Activated T-helper 2 cell treated with anti-CD3 and anti-CD28 coated beads, Interferon-gamma antibody, Interleukin-2, Interleukin-4, amounts not matched to agents 10 μg/mL and 5 μg/mL and 100 μg/mL, durations not matched to agents 14 hours and 24 hours and 36 hours (primary cell): Measurements from ENCODE around the gene NR2F1-AS1. TPM values are rescaled to one million over a fixed set of nuclear protein-coding genes. Genes with fewer than 3 reads are reported as not detected.

Source experiments
- DNase-seq: peaks from one replicate; pipeline ENCODE4 v3.0.0; 2021; ENCODE audit warnings: low spot score
- H3K27ac Mint-ChIP-seq: one replicate; pipeline ENCODE4 v1.8.0; 2021; ENCODE audit warnings: mixed read lengths
- H3K27me3 Mint-ChIP-seq: one replicate; pipeline ENCODE4 v1.8.0; 2021; ENCODE audit warnings: low read depth, mixed read lengths
- H3K36me3 Mint-ChIP-seq: one replicate; pipeline ENCODE4 v1.8.0; 2021; ENCODE audit warnings: low read depth, mixed read lengths
- H3K4me1 Mint-ChIP-seq: one replicate; pipeline ENCODE4 v1.8.0; 2021; ENCODE audit warnings: low read depth, mixed read lengths
- H3K4me3 Mint-ChIP-seq: one replicate; pipeline ENCODE4 v1.8.0; 2021; ENCODE audit warnings: low read depth, mild to moderate bottlenecking, moderate library complexity, mixed read lengths
- H3K9me3 Mint-ChIP-seq: one replicate; pipeline ENCODE4 v1.8.0; 2021; ENCODE audit warnings: mixed read lengths
- intact Hi-C: fragments of 100-400 bp; cut with micrococcal nuclease; formaldehyde crosslinking; loops from one replicate; pipeline ENCODE4 v1.15.1; 2023
- total RNA-seq: library from RNA; stranded (reverse); gene quantifications from 2 replicates; pipeline ENCODE4 v1.2.3, GENCODE V29; 2022

The NR2F1-AS1 gene
- total RNA-seq, 1 donor from 2014 or later = not detected

- Mint-ChIP-seq H3K4me3 (no peak overlapping the region), H3K27me3 (peaks cover 83% of the 10 kb centered on the region), H3K4me1 (peaks cover 6% of the 10 kb centered on the region), H3K36me3 (peaks cover 3% of the 10 kb centered on the region), H3K27ac (no peak overlapping the region), H3K9me3 (no peaks in the 10 kb centered on the region)
- no peak for DNase-seq
- intact Hi-C loops = no loop called here
Measured at GRCh38 chr5:93575461-93576414, 5.3 kb downstream of the NR2F1-AS1 start.

GRCh38 chr5:93574491-93575305, 6.3 kb downstream of the NR2F1-AS1 start:
- peaks cover 2% of the 10 kb centered on the region for H3K4me1 Mint-ChIP-seq
- no peaks in the 10 kb centered on the region for H3K36me3 Mint-ChIP-seq
- no peak for DNase-seq
- no peak overlapping the region for H3K27ac Mint-ChIP-seq
- intact Hi-C loops = no loop called here
- no peak overlapping the region for H3K4me3 Mint-ChIP-seq
- H3K9me3 Mint-ChIP-seq = no peaks in the 10 kb centered on the region
- peaks cover 82% of the 10 kb centered on the region for H3K27me3 Mint-ChIP-seq

- DNase-seq = no peak
- Mint-ChIP-seq H3K4me1 (peaks cover 2% of the 10 kb centered on the region), H3K4me3 (no peak overlapping the region), H3K36me3 (no peaks in the 10 kb centered on the region), H3K27ac (no peak overlapping the region), H3K9me3 (no peaks in the 10 kb centered on the region), H3K27me3 (peaks cover 87% of the 10 kb centered on the region)
- intact Hi-C loops = loop anchor here (2.0 kb wide), 1 partner anchor 29 kb away; no protein-coding TSS in a partner anchor
Measured at GRCh38 chr5:93573354-93574351, 7.4 kb downstream of the NR2F1-AS1 start.

- H3K36me3 Mint-ChIP-seq = no peaks in the 10 kb centered on the region
- no peak for DNase-seq
- no peaks in the 10 kb centered on the region for H3K4me1 Mint-ChIP-seq
- peaks cover 83% of the 10 kb centered on the region for H3K27me3 Mint-ChIP-seq
- H3K9me3 Mint-ChIP-seq = no peaks in the 10 kb centered on the region
- H3K4me3 Mint-ChIP-seq = no peak overlapping the region
- no peak overlapping the region for H3K27ac Mint-ChIP-seq
- intact Hi-C loops = loop anchor here (2.0 kb wide), 1 partner anchor 30 kb away; no protein-coding TSS in a partner anchor
Measured at GRCh38 chr5:93572608-93573353, 8.2 kb downstream of the NR2F1-AS1 start.

GRCh38 chr5:93572101-93572607, 8.9 kb downstream of the NR2F1-AS1 start:
- Mint-ChIP-seq H3K4me1 (no peaks in the 10 kb centered on the region), H3K36me3 (no peaks in the 10 kb centered on the region), H3K9me3 (no peaks in the 10 kb centered on the region), H3K4me3 (no peak overlapping the region), H3K27me3 (peaks cover 80% of the 10 kb centered on the region), H3K27ac (no peak overlapping the region)
- DNase-seq = no peak
- intact Hi-C loops = loop anchor here (2.0 kb wide), 1 partner anchor 31 kb away; no protein-coding TSS in a partner anchor

- Mint-ChIP-seq H3K4me3 (no peak overlapping the region), H3K9me3 (no peaks in the 10 kb centered on the region), H3K36me3 (no peaks in the 10 kb centered on the region), H3K27ac (no peak overlapping the region), H3K27me3 (peaks cover 76% of the 10 kb centered on the region), H3K4me1 (no peaks in the 10 kb centered on the region)
- intact Hi-C loops = loop anchor here (2.0 kb wide), 1 partner anchor 15 kb away; no protein-coding TSS in a partner anchor
- no peak for DNase-seq
Measured at GRCh38 chr5:93571114-93571949, 9.7 kb downstream of the NR2F1-AS1 start.

GRCh38 chr5:93570294-93571113, 10.5 kb downstream of the NR2F1-AS1 start:
- Mint-ChIP-seq H3K27ac (no peak overlapping the region), H3K4me3 (no peak overlapping the region), H3K4me1 (no peaks in the 10 kb centered on the region), H3K9me3 (no peaks in the 10 kb centered on the region), H3K36me3 (no peaks in the 10 kb centered on the region), H3K27me3 (peaks cover 68% of the 10 kb centered on the region)
- DNase-seq = no peak
- intact Hi-C loops = loop anchor here (1.0 to 2.0 kb wide), 2 partner anchors 8 to 16 kb away; no protein-coding TSS in a partner anchor

- intact Hi-C loops = loop anchor here (1.0 to 2.0 kb wide), 2 partner anchors 9 to 17 kb away; no protein-coding TSS in a partner anchor
- Mint-ChIP-seq H3K36me3 (no peaks in the 10 kb centered on the region), H3K27me3 (peaks cover 58% of the 10 kb centered on the region), H3K4me1 (no peaks in the 10 kb centered on the region), H3K4me3 (no peak overlapping the region), H3K27ac (no peak overlapping the region), H3K9me3 (no peaks in the 10 kb centered on the region)
- DNase-seq = no peak
Measured at GRCh38 chr5:93569300-93570160, 11.5 kb downstream of the NR2F1-AS1 start.

- intact Hi-C loops = no loop called here
- DNase-seq = no peak
- peaks cover 37% of the 10 kb centered on the region for H3K27me3 Mint-ChIP-seq
- H3K36me3 Mint-ChIP-seq = no peaks in the 10 kb centered on the region
- H3K27ac Mint-ChIP-seq = no peak overlapping the region
- H3K4me1 Mint-ChIP-seq = no peaks in the 10 kb centered on the region
- no peaks in the 10 kb centered on the region for H3K9me3 Mint-ChIP-seq
- H3K4me3 Mint-ChIP-seq = no peak overlapping the region
Measured at GRCh38 chr5:93567424-93567823, 13.6 kb downstream of the NR2F1-AS1 start.
